K562 (cell line): Measurements from ENCODE around the gene USP35. TPM values are rescaled to one million over a fixed set of nuclear protein-coding genes. Genes with fewer than 3 reads are reported as not detected.

Experiments used
- DIDO1 ChIP-seq: fragments of 450-650 bp; IDR thresholded peaks from 2 replicates; pipeline ENCODE4 v1.6.1; 2016; ENCODE audit warnings: low read depth, missing biosample characterization, missing genetic modification characterization
- GTF3C2 ChIP-seq: IDR thresholded peaks from 3 replicates; pipeline ENCODE4 v1.6.1; 2011; ENCODE audit warnings: borderline replicate concordance, mild to moderate bottlenecking, moderate library complexity; ENCODE audit not compliant: insufficient read length; ENCODE audit errors: extremely low read depth
- KHSRP ChIP-seq: fragments of 450-650 bp; IDR thresholded peaks from 2 replicates; pipeline ENCODE4 v1.6.1; 2017
- PRDM10 ChIP-seq: fragments of 450-650 bp; IDR thresholded peaks from 2 replicates; pipeline ENCODE4 v1.6.1; 2018; ENCODE audit not compliant: partially characterized antibody
- polyA plus RNA-seq, 8 experiments: library from polyadenylated mRNA; depleted of rRNA in 4 of 8; stranded (reverse) in 5 of 8; unstranded in 3 of 8; fragments of >200 nt; fragmentation: Nextera tagmentation in 2 of 8; fragmentation: Illumina TruSeq in 1 of 8; extraction: Ambion mirVana in 2 of 8; extraction: Trizol in 1 of 8; gene quantifications; 2 replicates each; pipeline versions ENCODE4 v1.2.1 to v1.2.3, GENCODE V29; 2011 to 2014; ENCODE audit warnings: inconsistent platforms in 1 of 8, missing spikeins in 1 of 8
- total RNA-seq, 7 experiments: library from RNA; depleted of rRNA in 6 of 7; stranded (reverse); fragments of >200 nt in 6 of 7; fragmentation: Illumina TruSeq in 2 of 7; extraction: Trizol in 2 of 7; gene quantifications; 2 replicates each; pipeline versions ENCODE4 v1.2.1 to v1.2.3, GENCODE V29; 2011 to 2021; ENCODE audit warnings: low replicate concordance in 1 of 7
- TF ChIP-seq, protein P1 (sequence below), 2 experiments: fragments of 450-650 bp; IDR thresholded peaks; 2 replicates each; pipeline ENCODE4 v1.6.1; 2016; ENCODE audit warnings: mild to moderate bottlenecking in 2 of 2, borderline replicate concordance in 1 of 2, low read depth in 1 of 2, moderate library complexity in 1 of 2
- TF ChIP-seq, protein P2 (sequence below): fragments of 250-450 bp; sonication (Bioruptor Pico); IDR thresholded peaks from 2 replicates; pipeline ENCODE4 v1.8.0; 2021; ENCODE audit warnings: mild to moderate bottlenecking, moderate library complexity
- TF ChIP-seq, protein P3 (sequence below): fragments of 250-450 bp; sonication (Bioruptor Pico); IDR thresholded peaks from 2 replicates; pipeline ENCODE4 v1.5.0; 2021

The USP35 gene
- total and polyA plus RNA-seq, 9 of the 15 experiments (the other 6 are each of a cell fraction or from before 2014, with no cell fraction given): 0.01 to 4.8 (median 3.6) TPM

DNA sequence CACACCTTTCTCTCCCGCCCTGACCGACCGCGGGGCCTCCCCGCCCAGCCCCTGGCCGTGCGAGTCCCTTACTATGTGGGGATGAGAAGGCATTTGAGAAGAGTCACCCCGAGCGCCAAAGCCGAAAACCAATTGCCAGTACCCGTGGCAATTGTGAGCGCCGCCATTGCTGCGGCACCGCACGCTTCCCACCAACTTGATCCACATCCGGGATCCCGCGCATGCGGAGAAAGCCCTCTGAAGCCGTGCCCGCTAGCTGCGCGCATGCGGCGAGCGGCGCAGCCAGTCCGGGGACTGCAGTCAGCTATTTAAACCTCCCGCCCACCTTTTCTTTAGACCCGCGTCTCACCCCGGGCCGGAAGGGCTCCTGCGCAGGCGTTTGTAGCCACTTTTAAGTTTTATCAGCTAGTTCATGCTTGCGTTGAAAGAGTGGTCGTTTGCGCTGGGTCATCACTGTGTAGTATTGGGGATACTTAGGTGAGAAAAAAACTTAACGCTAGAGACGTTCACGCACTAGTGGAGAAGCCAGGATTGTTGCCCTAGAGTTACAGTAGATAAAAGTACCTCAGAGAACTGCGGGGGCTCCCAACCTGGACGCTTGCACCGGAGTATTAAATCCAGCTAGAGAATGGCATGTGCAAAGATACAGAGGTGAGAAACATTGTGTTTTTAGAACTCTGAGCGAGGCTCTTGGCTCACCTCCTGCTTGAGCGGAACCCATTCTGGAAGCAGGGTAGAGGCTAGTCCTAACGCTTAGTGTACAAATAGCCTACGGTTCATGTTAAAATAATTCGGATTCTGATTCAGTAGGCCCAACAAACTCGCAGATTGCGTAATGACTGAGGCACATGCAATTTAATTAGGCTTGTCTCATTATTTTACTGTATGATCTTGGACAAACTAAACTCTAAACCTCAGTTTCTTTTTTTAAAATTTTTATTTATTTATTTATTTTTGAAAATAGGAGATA lies 49.0 kb upstream of the USP35 start, which contains the start of gene ALG8 (continued):
- TF ChIP-seq PRDM10 (no peak), DIDO1 (tag) (0 out of 2 replicates have a peak, but pooled peaks have one; percentile 48), GTF3C2 (no peak), KHSRP (no peak)
- TF ChIP-seq, protein P1, sequence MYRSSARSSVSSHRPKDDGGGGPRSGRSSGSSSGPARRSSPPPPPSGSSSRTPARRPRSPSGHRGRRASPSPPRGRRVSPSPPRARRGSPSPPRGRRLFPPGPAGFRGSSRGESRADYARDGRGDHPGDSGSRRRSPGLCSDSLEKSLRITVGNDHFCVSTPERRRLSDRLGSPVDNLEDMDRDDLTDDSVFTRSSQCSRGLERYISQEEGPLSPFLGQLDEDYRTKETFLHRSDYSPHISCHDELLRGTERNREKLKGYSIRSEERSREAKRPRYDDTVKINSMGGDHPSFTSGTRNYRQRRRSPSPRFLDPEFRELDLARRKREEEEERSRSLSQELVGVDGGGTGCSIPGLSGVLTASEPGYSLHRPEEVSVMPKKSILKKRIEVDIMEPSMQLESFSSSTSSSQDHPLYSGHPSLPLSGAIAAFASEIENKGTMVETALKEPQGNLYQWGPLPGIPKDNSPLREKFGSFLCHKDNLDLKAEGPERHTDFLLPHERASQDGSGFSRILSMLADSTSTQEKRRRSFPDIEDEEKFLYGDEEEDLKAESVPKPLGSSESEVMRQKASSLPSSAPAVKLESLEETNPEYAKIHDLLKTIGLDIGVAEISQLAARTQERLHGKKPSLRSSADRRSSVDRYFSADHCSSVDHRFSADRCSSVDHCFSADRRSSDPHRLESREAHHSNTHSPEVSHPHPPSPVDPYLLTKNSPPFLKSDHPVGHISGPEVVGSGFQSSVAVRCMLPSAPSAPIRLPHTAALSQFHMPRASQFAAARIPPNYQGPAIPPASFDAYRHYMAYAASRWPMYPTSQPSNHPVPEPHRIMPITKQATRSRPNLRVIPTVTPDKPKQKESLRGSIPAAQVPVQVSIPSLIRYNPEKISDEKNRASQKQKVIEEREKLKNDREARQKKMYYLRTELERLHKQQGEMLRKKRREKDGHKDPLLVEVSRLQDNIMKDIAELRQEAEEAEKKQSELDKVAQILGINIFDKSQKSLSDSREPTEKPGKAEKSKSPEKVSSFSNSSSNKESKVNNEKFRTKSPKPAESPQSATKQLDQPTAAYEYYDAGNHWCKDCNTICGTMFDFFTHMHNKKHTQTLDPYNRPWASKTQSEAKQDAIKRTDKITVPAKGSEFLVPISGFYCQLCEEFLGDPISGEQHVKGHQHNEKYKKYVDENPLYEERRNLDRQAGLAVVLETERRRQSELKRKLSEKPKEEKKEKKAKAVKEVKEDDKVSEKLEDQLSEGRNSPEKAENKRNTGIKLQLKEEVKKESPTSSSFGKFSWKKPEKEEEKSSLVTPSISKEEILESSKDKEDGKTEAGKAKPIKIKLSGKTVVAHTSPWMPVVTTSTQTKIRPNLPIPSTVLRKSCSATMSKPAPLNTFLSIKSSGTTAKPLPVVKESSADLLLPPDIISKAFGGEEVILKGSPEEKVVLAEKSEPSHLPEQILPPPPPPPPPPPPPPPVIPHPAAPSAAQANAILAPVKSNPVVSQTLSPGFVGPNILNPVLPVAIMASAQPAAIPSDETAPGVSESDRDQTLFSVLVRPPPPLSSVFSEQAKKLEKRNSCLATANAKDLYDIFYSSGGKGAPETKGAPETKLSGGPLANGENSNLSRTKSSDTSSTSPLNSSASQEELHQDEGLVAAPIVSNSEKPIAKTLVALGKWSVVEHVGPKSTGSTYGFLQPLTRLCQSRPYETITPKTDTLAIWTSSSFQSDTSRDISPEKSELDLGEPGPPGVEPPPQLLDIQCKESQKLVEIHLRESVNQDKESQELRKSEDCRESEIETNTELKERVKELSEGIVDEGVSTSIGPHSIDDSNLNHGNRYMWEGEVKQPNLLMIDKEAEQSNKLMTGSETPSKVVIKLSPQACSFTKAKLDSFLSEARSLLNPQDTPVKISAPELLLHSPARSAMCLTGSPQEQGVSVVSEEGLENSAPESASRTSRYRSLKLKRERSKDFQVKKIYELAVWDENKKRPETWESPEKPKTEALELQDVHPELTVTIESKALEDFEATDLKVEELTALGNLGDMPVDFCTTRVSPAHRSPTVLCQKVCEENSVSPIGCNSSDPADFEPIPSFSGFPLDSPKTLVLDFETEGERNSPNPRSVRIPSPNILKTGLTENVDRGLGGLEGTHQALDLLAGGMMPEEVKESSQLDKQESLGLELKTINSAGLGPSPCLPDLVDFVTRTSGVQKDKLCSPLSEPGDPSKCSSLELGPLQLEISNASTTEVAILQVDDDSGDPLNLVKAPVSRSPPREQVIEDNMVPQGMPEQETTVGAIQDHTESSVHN (IDR thresholded peaks at IDR 0.05; ENCODE audit: borderline replicate concordance in 1 of 2, low read depth in 1 of 2): no peak
- TF ChIP-seq, protein P2, sequence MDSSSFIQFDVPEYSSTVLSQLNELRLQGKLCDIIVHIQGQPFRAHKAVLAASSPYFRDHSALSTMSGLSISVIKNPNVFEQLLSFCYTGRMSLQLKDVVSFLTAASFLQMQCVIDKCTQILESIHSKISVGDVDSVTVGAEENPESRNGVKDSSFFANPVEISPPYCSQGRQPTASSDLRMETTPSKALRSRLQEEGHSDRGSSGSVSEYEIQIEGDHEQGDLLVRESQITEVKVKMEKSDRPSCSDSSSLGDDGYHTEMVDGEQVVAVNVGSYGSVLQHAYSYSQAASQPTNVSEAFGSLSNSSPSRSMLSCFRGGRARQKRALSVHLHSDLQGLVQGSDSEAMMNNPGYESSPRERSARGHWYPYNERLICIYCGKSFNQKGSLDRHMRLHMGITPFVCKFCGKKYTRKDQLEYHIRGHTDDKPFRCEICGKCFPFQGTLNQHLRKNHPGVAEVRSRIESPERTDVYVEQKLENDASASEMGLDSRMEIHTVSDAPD (CRISPR knock-in tag): no peak
- TF ChIP-seq, protein P3, sequence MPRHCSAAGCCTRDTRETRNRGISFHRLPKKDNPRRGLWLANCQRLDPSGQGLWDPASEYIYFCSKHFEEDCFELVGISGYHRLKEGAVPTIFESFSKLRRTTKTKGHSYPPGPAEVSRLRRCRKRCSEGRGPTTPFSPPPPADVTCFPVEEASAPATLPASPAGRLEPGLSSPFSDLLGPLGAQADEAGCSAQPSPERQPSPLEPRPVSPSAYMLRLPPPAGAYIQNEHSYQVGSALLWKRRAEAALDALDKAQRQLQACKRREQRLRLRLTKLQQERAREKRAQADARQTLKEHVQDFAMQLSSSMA: no peak
